H9 (cell line): ENCODE results near the gene ADIPOR1. TPM values are rescaled to one million over a fixed set of nuclear protein-coding genes. Genes with fewer than 3 reads are reported as not detected.

Experiments
- DNase-seq: peaks from one replicate; pipeline ENCODE4 v3.0.0-alpha.2; 2017
- H2AFZ ChIP-seq: one replicate; pipeline ENCODE4 v1.6.1; 2013; ENCODE audit warnings: mild to moderate bottlenecking, low read length, control low read depth, moderate library complexity
- H2AK5ac ChIP-seq: 2 replicates; pipeline ENCODE4 v1.6.1; 2013; ENCODE audit warnings: low read length, control low read depth, mixed read lengths; ENCODE audit not compliant: insufficient read length
- H2BK120ac ChIP-seq: one replicate; pipeline ENCODE4 v1.6.1; 2013; ENCODE audit warnings: low read depth, mild to moderate bottlenecking, low read length, control low read depth, inconsistent platforms; ENCODE audit not compliant: poor library complexity, severe bottlenecking
- H2BK12ac ChIP-seq: 2 replicates; pipeline ENCODE4 v1.6.1; 2013; ENCODE audit warnings: low read length, control low read depth, mixed read lengths, low read depth; ENCODE audit not compliant: insufficient read length
- H2BK15ac ChIP-seq: 2 replicates; pipeline ENCODE4 v1.6.1; 2013; ENCODE audit warnings: low read depth, low read length, control low read depth
- H2BK20ac ChIP-seq: one replicate; pipeline ENCODE4 v1.6.1; 2013; ENCODE audit warnings: low read depth, mild to moderate bottlenecking, low read length, control low read depth, inconsistent platforms; ENCODE audit not compliant: poor library complexity, severe bottlenecking
- H2BK5ac ChIP-seq: 2 replicates; pipeline ENCODE4 v1.6.1; 2013; ENCODE audit warnings: low read length, control low read depth, mixed read lengths; ENCODE audit not compliant: insufficient read length
- H3K14ac ChIP-seq: 2 replicates; pipeline ENCODE4 v1.6.1; 2013; ENCODE audit warnings: low read length, control low read depth; ENCODE audit not compliant: insufficient read depth
- H3K18ac ChIP-seq: 2 replicates; pipeline ENCODE4 v1.6.1; 2013; ENCODE audit warnings: low read depth, mild to moderate bottlenecking, mixed read lengths, low read length, control low read depth; ENCODE audit not compliant: insufficient read length
- H3K23ac ChIP-seq: 2 replicates; pipeline ENCODE4 v1.6.1; 2013; ENCODE audit warnings: low read length, control low read depth, mixed read lengths, low read depth; ENCODE audit not compliant: insufficient read length
- H3K23me2 ChIP-seq: 2 replicates; pipeline ENCODE4 v1.6.1; 2013; ENCODE audit warnings: low read depth, mild to moderate bottlenecking, mixed read lengths, low read length, control low read depth; ENCODE audit not compliant: insufficient read length, poor library complexity, severe bottlenecking
- H3K27ac ChIP-seq: 2 replicates; pipeline ENCODE4 v1.5.1; 2013; ENCODE audit warnings: low read length, control low read depth, mixed read lengths, low read depth; ENCODE audit not compliant: insufficient read length
- H3K27me3 ChIP-seq: 2 replicates; pipeline ENCODE4 v1.6.1; 2013; ENCODE audit warnings: low read length, control low read depth, inconsistent platforms; ENCODE audit not compliant: insufficient read depth
- H3K4ac ChIP-seq: 2 replicates; pipeline ENCODE4 v1.6.1; 2013; ENCODE audit warnings: low read depth, mild to moderate bottlenecking, control low read depth, inconsistent platforms, low read length, moderate library complexity
- H3K4me1 ChIP-seq: 2 replicates; pipeline ENCODE4 v1.6.1; 2013; ENCODE audit warnings: low read length, control low read depth, inconsistent platforms; ENCODE audit not compliant: insufficient read depth
- H3K4me2 ChIP-seq: 2 replicates; pipeline ENCODE4 v1.6.1; 2013; ENCODE audit warnings: low read length, control low read depth, mixed read lengths; ENCODE audit not compliant: insufficient read length, insufficient read depth
- H3K56ac ChIP-seq: 2 replicates; pipeline ENCODE4 v1.6.1; 2013; ENCODE audit warnings: low read depth, mild to moderate bottlenecking, mixed read lengths, low read length, control low read depth; ENCODE audit not compliant: insufficient read length
- H3K79me1 ChIP-seq: 2 replicates; pipeline ENCODE4 v1.6.1; 2013; ENCODE audit warnings: low read depth, mild to moderate bottlenecking, moderate library complexity, low read length, control low read depth, inconsistent platforms; ENCODE audit not compliant: insufficient read depth, poor library complexity, severe bottlenecking
- H3K79me2 ChIP-seq: 2 replicates; pipeline ENCODE4 v1.6.1; 2013; ENCODE audit warnings: low read length, control low read depth, inconsistent platforms; ENCODE audit not compliant: insufficient read depth
- H3K9ac ChIP-seq: 2 replicates; pipeline ENCODE4 v1.6.1; 2013; ENCODE audit warnings: low read length, control low read depth, mixed read lengths; ENCODE audit not compliant: insufficient read length; ENCODE audit errors: extremely low read depth
- H3K9me3 ChIP-seq: one replicate; pipeline ENCODE4 v1.6.1; 2013; ENCODE audit warnings: low read depth, low read length, inconsistent platforms; ENCODE audit not compliant: control insufficient read depth
- H3T11ph ChIP-seq: one replicate; pipeline ENCODE4 v1.6.1; 2013; ENCODE audit warnings: mild to moderate bottlenecking, low read length, control low read depth, inconsistent platforms
- H4K20me1 ChIP-seq: one replicate; pipeline ENCODE4 v1.6.1; 2013; ENCODE audit not compliant: control insufficient read depth, insufficient read length, insufficient read depth
- H4K5ac ChIP-seq: 2 replicates; pipeline ENCODE4 v1.6.1; 2013; ENCODE audit warnings: low read depth, mild to moderate bottlenecking, mixed read lengths, low read length, control low read depth; ENCODE audit not compliant: insufficient read length
- H4K8ac ChIP-seq: replicated peaks from 2 replicates; pipeline ENCODE4 v1.6.1; 2013; ENCODE audit warnings: low read length, control low read depth, mixed read lengths, low read depth; ENCODE audit not compliant: insufficient read length
- H4K91ac ChIP-seq: 2 replicates; pipeline ENCODE4 v1.6.1; 2013; ENCODE audit warnings: low read depth, mild to moderate bottlenecking, moderate library complexity, mixed read lengths, low read length, control low read depth; ENCODE audit not compliant: insufficient read length
- H3K27ac Mint-ChIP-seq, 3 experiments: 2 replicates in 2 of 3; 3 replicates in 1 of 3; pipeline ENCODE4 v1.8.0; 2020 to 2021; ENCODE audit warnings: mixed read lengths in 3 of 3, mild to moderate bottlenecking in 1 of 3, moderate library complexity in 1 of 3
- H3K27me3 Mint-ChIP-seq: 2 replicates; pipeline ENCODE4 v1.8.0; 2021; ENCODE audit warnings: low read depth, mild to moderate bottlenecking, moderate library complexity, mixed read lengths
- H3K36me3 Mint-ChIP-seq, 3 experiments: 2 replicates in 2 of 3; 3 replicates in 1 of 3; pipeline ENCODE4 v1.8.0; 2020 to 2021; ENCODE audit warnings: low read depth in 3 of 3, mixed read lengths in 3 of 3; ENCODE audit not compliant: insufficient read depth in 1 of 3
- H3K4me1 Mint-ChIP-seq, 2 experiments: 2 replicates each; pipeline ENCODE4 v1.8.0; 2020; ENCODE audit warnings: mixed read lengths in 2 of 2
- H3K4me3 Mint-ChIP-seq, 2 experiments: 2 replicates in 1 of 2; 3 replicates in 1 of 2; pipeline ENCODE4 v1.8.0; 2020 to 2021; ENCODE audit warnings: mild to moderate bottlenecking in 2 of 2, mixed read lengths in 2 of 2, moderate library complexity in 1 of 2
- H3K9me3 Mint-ChIP-seq, 2 experiments: 2 replicates in 1 of 2; 3 replicates in 1 of 2; pipeline ENCODE4 v1.8.0; 2020; ENCODE audit warnings: mild to moderate bottlenecking in 2 of 2, mixed read lengths in 2 of 2, moderate library complexity in 1 of 2
- CTCF ChIP-seq: fragments of 200-600 bp; sonication (generic); conservative IDR thresholded peaks from 3 replicates; pipeline ENCODE4 v1.8.0; 2021; ENCODE audit warnings: antibody characterized with exemption, mild to moderate bottlenecking
- WGBS: extraction: QIAGEN DNeasy Blood & Tissue Kit; methylation state at CpG from one replicate; pipeline ENCODE4 v1.1.7; 2013; ENCODE audit warnings: missing lambda C conversion rate, low lambda C conversion rate, mixed read lengths; ENCODE audit not compliant: insufficient read length; ENCODE audit errors: extremely low coverage; 5-methylcytosine and 5-hydroxymethylcytosine counted together
- total RNA-seq: library from RNA; stranded (reverse); gene quantifications from 2 replicates; pipeline ENCODE4 v1.2.1, GENCODE V29; 2021

ADIPOR1 gene
- total RNA-seq, 1 experiment from 2014 or later: 65.0 TPM

GRCh38 chr1:203002951-203003350, 44.8 kb upstream of the ADIPOR1 start:
- H3K4me3 Mint-ChIP-seq: no peak overlapping the region
- H3K23ac ChIP-seq: no peak overlapping the region
- no peaks in the 10 kb centered on the region for H4K20me1 ChIP-seq
- peaks cover 4% of the 10 kb centered on the region; the same call in 1 of the 2 replicates for H3K79me2 ChIP-seq
- no peak overlapping the region for H2BK20ac ChIP-seq
- H2BK12ac ChIP-seq: no peak overlapping the region
- no peak overlapping the region for H3K56ac ChIP-seq
- no peak overlapping the region for H2BK15ac ChIP-seq
- H4K91ac ChIP-seq: no peak overlapping the region
- H3K4ac ChIP-seq: no peak overlapping the region
- no CpG with 5 or more reads among the region's 1 CpG for WGBS
- no peak overlapping the region for H3K4me2 ChIP-seq
- H3K27ac ChIP-seq: no peak overlapping the region
- DNase-seq: no peak
- peaks cover 21 to 24% of the 10 kb centered on the region in 2 experiments for H3K4me1 Mint-ChIP-seq
- no peaks in the 10 kb centered on the region for H3K27me3 ChIP-seq
- H3K9me3 ChIP-seq: no peaks in the 10 kb centered on the region
- no peaks in the 10 kb centered on the region; the same call in 1 of the 2 replicates for H3K27me3 Mint-ChIP-seq
- no peak overlapping the region; a peak in 1 of 7 replicates for H3K27ac Mint-ChIP-seq
- H4K5ac ChIP-seq: no peak overlapping the region
- 0 out of 7 replicates have a peak, but pooled peaks cover 0 to 3% (median 0%) of the 10 kb centered on the region in 3 experiments for H3K36me3 Mint-ChIP-seq
- H3K18ac ChIP-seq: no peak overlapping the region
- H2AK5ac ChIP-seq: no peak overlapping the region
- no peaks in the 10 kb centered on the region for H3K79me1 ChIP-seq
- H3K9ac ChIP-seq: no peak overlapping the region
- no peak for TF ChIP-seq CTCF
- H2BK120ac ChIP-seq: no peak overlapping the region
- H3K4me1 ChIP-seq: peaks cover 3% of the 10 kb centered on the region
- H3K9me3 Mint-ChIP-seq: no peaks in the 10 kb centered on the region; a peak in 1 of 5 replicates
- no peak overlapping the region for H4K8ac ChIP-seq
- no peak overlapping the region for H3T11ph ChIP-seq
- H2BK5ac ChIP-seq: no peak overlapping the region
- no peak overlapping the region for H3K14ac ChIP-seq
- H3K23me2 ChIP-seq: peaks cover 7% of the 10 kb centered on the region
- H2AFZ ChIP-seq: no peak overlapping the region
